Astrocyte of the cerebellum (primary cell): Measurements from ENCODE around the gene RTTN.

ENCODE experiments used
- DNase-seq: peaks from one replicate; pipeline ENCODE4 v3.0.0-alpha.2; 2011; ENCODE audit warnings: low read depth
- H3K4me3 ChIP-seq: 2 replicates; pipeline ENCODE4 v1.5.1; 2011; ENCODE audit warnings: mild to moderate bottlenecking, low read depth, low read length, moderate library complexity
- CTCF ChIP-seq: IDR thresholded peaks from 2 replicates; pipeline ENCODE4 v1.5.1; 2012; ENCODE audit warnings: low read length, low read depth, moderate library complexity, mild to moderate bottlenecking; ENCODE audit errors: missing control alignments
- in situ Hi-C: cut with HindIII; loops from 2 replicates; pipeline ENCODE4 v1.10.0; 2017; ENCODE audit warnings: low sequenced_read_pairs

The RTTN gene

GRCh38 chr18:70036168-70036567, 169.3 kb downstream of the RTTN start:
- in situ Hi-C loops: no loop called here
- no peak for TF ChIP-seq CTCF
- DNase-seq: no peak
- no peak overlapping the region for H3K4me3 ChIP-seq

DNA sequence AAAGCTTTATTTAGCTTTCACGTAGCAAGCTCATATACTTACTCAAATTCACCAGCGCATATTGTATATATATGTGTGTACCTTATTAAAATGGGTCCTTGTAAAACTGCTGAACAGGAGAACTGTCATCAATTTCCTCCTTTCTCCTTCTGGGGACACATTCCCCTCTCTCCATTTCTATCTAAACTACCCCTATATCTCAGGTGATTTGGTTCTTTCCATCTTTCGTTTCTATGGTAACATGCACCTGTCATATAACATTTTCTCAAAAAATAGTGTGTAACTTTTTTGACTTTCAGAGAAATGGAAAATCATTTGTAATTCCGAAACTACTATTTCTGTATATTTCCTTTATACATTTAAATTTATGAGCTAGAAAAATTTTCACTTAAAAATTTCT, 174.3 kb downstream of the RTTN start:
- H3K4me3 ChIP-seq: no peak overlapping the region
- DNase-seq: no peak
- in situ Hi-C loops: no loop called here
- TF ChIP-seq CTCF: no peak

- no peak for TF ChIP-seq CTCF
- DNase-seq: no peak
- no peak overlapping the region for H3K4me3 ChIP-seq
- in situ Hi-C loops: no loop called here
Observed at GRCh38 chr18:70030728-70031127, 174.8 kb downstream of the RTTN start.

- in situ Hi-C loops: no loop called here
- no peak for TF ChIP-seq CTCF
- H3K4me3 ChIP-seq: no peak overlapping the region
- DNase-seq: no peak
Observed at GRCh38 chr18:70029163-70029562, 176.3 kb downstream of the RTTN start.

GRCh38 chr18:70028734-70029133, 176.8 kb downstream of the RTTN start:
- in situ Hi-C loops: no loop called here
- no peak overlapping the region for H3K4me3 ChIP-seq
- no peak for DNase-seq
- TF ChIP-seq CTCF: no peak

DNA sequence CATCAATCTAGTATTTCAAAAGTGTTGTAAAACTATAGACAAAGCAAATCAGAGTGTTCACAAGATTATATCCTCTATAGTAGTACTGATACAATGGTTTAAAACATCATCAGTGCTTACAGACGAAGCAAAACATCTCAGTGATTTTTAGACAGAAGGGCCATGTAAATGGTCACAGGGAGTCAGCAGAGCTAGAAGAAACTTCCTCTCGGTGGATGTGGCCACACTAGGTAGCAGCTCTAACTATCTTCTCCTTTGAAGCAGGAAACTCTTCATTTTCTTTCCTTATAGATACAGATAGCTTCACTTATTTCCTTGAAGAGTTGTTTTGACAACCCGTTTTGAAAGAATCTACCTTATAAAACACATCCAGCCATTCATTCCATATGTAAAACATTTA, 177.4 kb downstream of the RTTN start:
- H3K4me3 ChIP-seq: no peak overlapping the region
- no peak for DNase-seq
- no peak for TF ChIP-seq CTCF
- in situ Hi-C loops: no loop called here

GRCh38 chr18:70025580-70025979, 179.9 kb downstream of the RTTN start:
- no peak for TF ChIP-seq CTCF
- in situ Hi-C loops: no loop called here
- DNase-seq: no peak
- no peak overlapping the region for H3K4me3 ChIP-seq
